ENCODE measurements around the gene WDR7. TPM values are rescaled to one million over a fixed set of nuclear protein-coding genes. Genes with fewer than 3 reads are reported as not detected.
"Not testable (repeated sequence)": the region's sequence is repeated elsewhere in the genome, so short reads cannot be mapped to it uniquely, and the experiment has no call there.

Gene WDR7
- total RNA-seq, 2 experiments from 2014 or later, result 39.7 to 44.2 TPM

GRCh38 chr18:56639571-56639970 lies 11.6 kb upstream of the WDR7 start:
- ATAC-seq, result no peak
- Mint-ChIP-seq H3K27me3 (ENCODE audit: low read depth) (no peaks in the 10 kb centered on the region), H3K36me3 (ENCODE audit: low read depth) (peaks cover 16% of the 10 kb centered on the region), H3K9me3 (ENCODE audit: insufficient read depth) (no peaks in the 10 kb centered on the region), H3K4me3 (peak overlapping the region; percentile 100), H3K4me1 (ENCODE audit: low read depth) (peaks cover 34% of the 10 kb centered on the region), H3K27ac (peak overlapping the region; percentile 98)
- CTCF ChIA-PET, result interaction anchor here (0.9 to 3.8 kb wide), 4 partner anchors 11 to 70 kb away, joined by 3 to 31 read pairs (median 4); partner anchors contain the start of gene WDR7
- DNase-seq, result no peak
- POLR2A ChIA-PET, result interaction anchor here (2.8 to 6.1 kb wide), 2 partner anchors 9 to 12 kb away, joined by 16 to 45 read pairs; partner anchors contain the start of gene WDR7

- no peak for DNase-seq
- no peak overlapping the region for H3K27ac Mint-ChIP-seq
- peaks cover 8% of the 10 kb centered on the region for H3K36me3 Mint-ChIP-seq (ENCODE audit: low read depth)
- ATAC-seq, result no peak
- ChIA-PET CTCF (interaction anchor here (1.1 to 3.8 kb wide), 2 partner anchors 8 to 58 kb away, joined by 3 to 31 read pairs; partner anchors contain the start of gene WDR7), POLR2A (interaction anchor here (6.1 kb wide), 1 partner anchor 10 kb away, joined by 45 read pairs; the partner anchor contains the start of gene WDR7)
- no peaks in the 10 kb centered on the region for H3K27me3 Mint-ChIP-seq (ENCODE audit: low read depth)
- no peak overlapping the region for H3K4me3 Mint-ChIP-seq
- peaks cover 24% of the 10 kb centered on the region for H3K4me1 Mint-ChIP-seq (ENCODE audit: low read depth)
- no peaks in the 10 kb centered on the region for H3K9me3 Mint-ChIP-seq (ENCODE audit: insufficient read depth)
Observed at GRCh38 chr18:56641714-56642337, 9.3 kb upstream of the WDR7 start.

DNA sequence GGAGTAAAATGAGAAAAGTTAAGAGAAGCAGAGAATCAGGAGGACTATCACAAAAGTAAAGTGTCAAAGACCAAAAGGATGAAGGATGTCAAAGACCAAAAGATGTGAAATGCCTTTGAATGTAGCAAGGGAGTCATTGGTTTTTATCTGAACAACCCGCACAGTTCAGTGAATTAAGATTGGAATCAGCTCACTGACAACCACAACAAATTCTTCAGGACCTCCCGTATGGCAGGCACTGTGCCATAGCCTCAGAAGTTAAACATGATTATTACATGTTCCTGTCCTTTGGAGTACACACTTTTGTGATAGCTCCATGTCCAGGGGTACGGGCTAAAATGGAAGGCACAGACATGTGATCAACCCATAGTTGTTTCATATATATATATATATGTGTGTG lies 7.8 kb upstream of the WDR7 start:
- no peak overlapping the region for H3K27ac Mint-ChIP-seq
- H3K9me3 Mint-ChIP-seq (ENCODE audit: insufficient read depth), result no peaks in the 10 kb centered on the region
- ChIA-PET CTCF (interaction anchor here (1.2 kb wide), 1 partner anchor 58 kb away, joined by 5 read pairs; no protein-coding TSS in a partner anchor), POLR2A (interaction anchor here (6.1 kb wide), 1 partner anchor 8 kb away, joined by 45 read pairs; the partner anchor contains the start of gene WDR7)
- DNase-seq, result no peak
- peaks cover 3% of the 10 kb centered on the region for H3K36me3 Mint-ChIP-seq (ENCODE audit: low read depth)
- H3K4me1 Mint-ChIP-seq (ENCODE audit: low read depth), result peaks cover 31% of the 10 kb centered on the region
- no peaks in the 10 kb centered on the region for H3K27me3 Mint-ChIP-seq (ENCODE audit: low read depth)
- H3K4me3 Mint-ChIP-seq, result no peak overlapping the region
- ATAC-seq, result no peak

DNA sequence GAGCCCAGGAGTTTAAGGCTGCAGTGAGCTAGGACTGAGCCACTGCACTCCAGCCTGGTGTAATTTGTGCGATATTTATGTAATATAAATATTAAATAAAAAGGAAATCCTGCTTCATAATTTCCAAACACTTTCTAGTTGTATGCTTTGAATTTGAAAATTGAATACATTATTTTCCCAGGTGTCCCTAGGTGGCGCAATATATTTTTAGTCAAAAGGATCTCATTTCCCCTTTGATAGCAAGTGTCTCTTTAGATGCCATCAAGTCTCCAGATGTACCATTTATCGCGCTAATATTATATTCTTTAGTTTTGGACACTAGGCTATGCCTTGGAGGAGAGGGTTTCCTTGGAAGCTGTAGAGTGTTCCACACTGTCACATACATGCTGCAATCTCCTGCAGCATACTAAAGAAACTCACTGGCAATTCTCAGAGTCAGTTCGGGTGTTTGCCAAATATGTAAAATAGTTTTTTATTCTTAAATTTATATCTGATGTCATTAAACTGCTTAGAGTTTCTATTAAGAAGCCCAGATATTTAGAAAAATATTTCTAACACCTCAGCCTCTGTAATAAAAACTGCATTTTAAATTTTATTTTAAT lies 5.6 kb upstream of the WDR7 start:
- Mint-ChIP-seq H3K27me3 (ENCODE audit: low read depth) (no peaks in the 10 kb centered on the region), H3K4me1 (ENCODE audit: low read depth) (peaks cover 35% of the 10 kb centered on the region), H3K4me3 (no peak overlapping the region), H3K9me3 (ENCODE audit: insufficient read depth) (no peaks in the 10 kb centered on the region), H3K36me3 (ENCODE audit: low read depth) (no peaks in the 10 kb centered on the region), H3K27ac (no peak overlapping the region)
- CTCF ChIA-PET, result interaction anchor here (1.0 to 9.9 kb wide), 4 partner anchors 56 to 65 kb away, joined by 3 to 73 read pairs (median 10); no protein-coding TSS in a partner anchor
- ATAC-seq (no peak), DNase-seq (no peak)
- POLR2A ChIA-PET, result no interaction called here

GRCh38 chr18:56647071-56647470 lies 4.1 kb upstream of the WDR7 start:
- ATAC-seq (no peak), DNase-seq (no peak)
- ChIA-PET POLR2A (interaction anchor here (3.1 kb wide), 1 partner anchor 8 kb away, joined by 16 read pairs; the partner anchor contains the start of gene TXNL1), CTCF (interaction anchor here (1.1 to 9.9 kb wide), 9 partner anchors 9 to 69 kb away, joined by 3 to 73 read pairs (median 6); partner anchors contain the start of gene TXNL1)
- Mint-ChIP-seq H3K27ac (peak overlapping the region; percentile 1), H3K36me3 (ENCODE audit: low read depth) (peaks cover 2% of the 10 kb centered on the region), H3K27me3 (ENCODE audit: low read depth) (no peaks in the 10 kb centered on the region), H3K4me1 (ENCODE audit: low read depth) (peaks cover 42% of the 10 kb centered on the region), H3K9me3 (ENCODE audit: insufficient read depth) (no peaks in the 10 kb centered on the region), H3K4me3 (no peak overlapping the region)

DNA sequence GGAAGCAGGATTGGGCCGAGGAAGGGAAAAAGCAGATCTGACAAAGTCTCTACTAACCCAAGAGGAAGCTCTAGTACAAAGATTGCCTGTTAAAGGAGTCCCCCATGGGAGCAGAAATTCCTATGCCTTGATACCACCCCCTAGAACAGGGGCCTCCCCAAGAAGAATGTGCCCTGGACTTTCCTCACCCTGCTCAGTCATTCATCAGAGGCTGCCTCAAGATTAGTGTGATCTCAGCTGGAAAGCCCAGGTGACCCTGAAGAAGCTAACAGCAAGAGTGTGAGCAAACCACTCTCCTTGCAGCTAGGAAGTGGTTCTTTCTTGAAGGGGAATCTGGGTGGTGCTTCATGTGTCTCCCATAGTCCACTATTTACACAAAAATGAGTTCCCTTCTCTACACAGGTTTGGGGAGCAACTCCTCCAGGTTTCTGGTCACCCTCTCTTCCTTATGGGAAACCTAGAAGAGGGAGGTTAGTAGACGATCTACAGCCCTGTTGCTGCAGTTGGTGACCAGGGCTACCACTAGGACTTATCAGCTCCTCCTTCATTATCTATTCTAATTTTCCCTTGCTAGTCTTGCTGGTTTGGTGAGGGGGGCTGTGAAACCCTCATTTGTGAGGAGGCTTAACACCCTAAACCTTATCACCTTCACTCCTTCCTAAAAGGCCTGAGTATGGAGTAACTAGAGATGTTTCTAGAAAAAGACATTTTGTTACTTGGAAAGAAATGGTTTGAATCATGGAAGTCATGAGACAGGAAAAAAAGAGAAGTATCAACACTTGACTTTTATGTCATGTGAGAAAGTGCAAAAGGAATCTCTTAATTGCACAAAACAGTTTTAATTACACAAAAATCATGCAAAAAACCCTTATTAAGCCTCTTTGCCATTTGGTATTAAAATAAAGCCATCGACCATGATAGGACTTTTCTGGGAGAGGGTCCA lies 2.9 kb upstream of the WDR7 start:
- DNase-seq, result no peak
- ATAC-seq, result no peak
- no peak overlapping the region for H3K4me3 Mint-ChIP-seq
- CTCF ChIA-PET, result interaction anchor here (1.2 to 9.9 kb wide), 8 partner anchors 8 to 68 kb away, joined by 3 to 73 read pairs (median 8); partner anchors contain the start of gene TXNL1
- H3K4me1 Mint-ChIP-seq (ENCODE audit: low read depth), result peaks cover 52% of the 10 kb centered on the region
- no peaks in the 10 kb centered on the region for H3K27me3 Mint-ChIP-seq (ENCODE audit: low read depth)
- H3K36me3 Mint-ChIP-seq (ENCODE audit: low read depth), result peaks cover 4% of the 10 kb centered on the region
- H3K27ac Mint-ChIP-seq, result peak overlapping the region; percentile 72
- no peaks in the 10 kb centered on the region for H3K9me3 Mint-ChIP-seq (ENCODE audit: insufficient read depth)
- POLR2A ChIA-PET, result interaction anchor here (3.1 kb wide), 1 partner anchor 10 kb away, joined by 16 read pairs; the partner anchor contains the start of gene TXNL1

- no peak for ATAC-seq
- DNase-seq, result no peak
- peaks cover 69% of the 10 kb centered on the region for H3K4me1 Mint-ChIP-seq (ENCODE audit: low read depth)
- peaks cover 10% of the 10 kb centered on the region for H3K36me3 Mint-ChIP-seq (ENCODE audit: low read depth)
- H3K4me3 Mint-ChIP-seq, result peak overlapping the region; percentile 20
- ChIA-PET POLR2A (interaction anchor here (1.4 to 3.2 kb wide), 3 partner anchors 10 to 11 kb away, joined by 3 to 45 read pairs (median 16); partner anchors contain the start of gene TXNL1), CTCF (interaction anchor here (1.5 to 9.9 kb wide), 3 partner anchors 9 to 61 kb away, joined by 5 to 73 read pairs (median 31); no protein-coding TSS in a partner anchor)
- H3K27ac Mint-ChIP-seq, result no peak overlapping the region
- H3K9me3 Mint-ChIP-seq (ENCODE audit: insufficient read depth), result no peaks in the 10 kb centered on the region
- no peaks in the 10 kb centered on the region for H3K27me3 Mint-ChIP-seq (ENCODE audit: low read depth)
Observed at GRCh38 chr18:56649996-56650395, 1.2 kb upstream of the WDR7 start.

- H3K36me3 Mint-ChIP-seq (ENCODE audit: low read depth), result peaks cover 12% of the 10 kb centered on the region
- H3K4me1 Mint-ChIP-seq (ENCODE audit: low read depth), result peaks cover 72% of the 10 kb centered on the region
- H3K27ac Mint-ChIP-seq, result peak overlapping the region; percentile 95
- DNase-seq, result no peak
- ATAC-seq, result peak; percentile 2
- POLR2A ChIA-PET, result interaction anchor here (0.6 to 3.2 kb wide), 8 partner anchors 9 to 1141 kb away, joined by 3 to 45 read pairs (median 3); partner anchors contain the start of gene TXNL1
- peak overlapping the region; percentile 92 for H3K4me3 Mint-ChIP-seq
- CTCF ChIA-PET, result interaction anchor here (0.9 to 9.9 kb wide), 7 partner anchors 10 to 59 kb away, joined by 3 to 73 read pairs (median 4); partner anchors contain the start of gene TXNL1
- H3K27me3 Mint-ChIP-seq (ENCODE audit: low read depth), result no peaks in the 10 kb centered on the region
- H3K9me3 Mint-ChIP-seq (ENCODE audit: insufficient read depth), result no peaks in the 10 kb centered on the region
Observed at GRCh38 chr18:56651771-56652092, 573 bp downstream of the WDR7 start.

DNA sequence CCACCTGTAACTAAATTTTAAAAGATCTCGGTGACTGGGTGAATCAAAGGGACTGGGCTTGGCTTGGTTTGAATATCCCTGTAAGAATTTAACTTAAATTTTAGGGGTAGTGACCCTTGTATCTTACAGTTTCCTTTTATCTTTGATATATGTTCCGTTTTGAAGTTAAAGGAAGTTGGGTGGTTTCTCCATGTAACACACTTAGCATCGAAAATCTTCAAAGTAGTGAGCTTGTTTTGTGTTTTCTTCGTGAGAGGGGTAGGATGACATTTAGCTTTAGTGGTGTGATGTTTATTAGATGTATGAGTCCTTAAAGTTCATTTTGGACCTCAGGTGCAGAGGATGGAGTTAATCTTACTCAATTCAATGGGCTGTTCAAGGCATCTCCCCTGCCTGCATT lies 1.6 kb downstream of the WDR7 start:
- H3K4me1 Mint-ChIP-seq (ENCODE audit: low read depth), result peaks cover 62% of the 10 kb centered on the region
- peak overlapping the region; percentile 88 for H3K27ac Mint-ChIP-seq
- ChIA-PET CTCF (interaction anchor here (0.9 to 9.9 kb wide), 4 partner anchors 9 to 58 kb away, joined by 3 to 73 read pairs (median 18); no protein-coding TSS in a partner anchor), POLR2A (interaction anchor here (1.5 to 3.2 kb wide), 2 partner anchors 13 to 18 kb away, joined by 4 to 45 read pairs; partner anchors contain the start of gene TXNL1)
- no peaks in the 10 kb centered on the region for H3K9me3 Mint-ChIP-seq (ENCODE audit: insufficient read depth)
- H3K27me3 Mint-ChIP-seq (ENCODE audit: low read depth), result no peaks in the 10 kb centered on the region
- H3K36me3 Mint-ChIP-seq (ENCODE audit: low read depth), result peaks cover 13% of the 10 kb centered on the region
- peak overlapping the region; percentile 92 for H3K4me3 Mint-ChIP-seq
- no peak for DNase-seq
- ATAC-seq, result no peak

- Mint-ChIP-seq H3K4me1 (ENCODE audit: low read depth) (peaks cover 55% of the 10 kb centered on the region), H3K36me3 (ENCODE audit: low read depth) (peaks cover 24% of the 10 kb centered on the region)
- H3K4me3 Mint-ChIP-seq; H3K27ac Mint-ChIP-seq; ATAC-seq; POLR2A ChIA-PET; H3K9me3 Mint-ChIP-seq (ENCODE audit: insufficient read depth); DNase-seq; H3K27me3 Mint-ChIP-seq (ENCODE audit: low read depth): not testable (repeated sequence)
- CTCF ChIA-PET, result interaction anchor here (9.9 kb wide), 1 partner anchor 56 kb away, joined by 73 read pairs; no protein-coding TSS in a partner anchor
Observed at GRCh38 chr18:56654280-56654679, 3.1 kb downstream of the WDR7 start.

DNA sequence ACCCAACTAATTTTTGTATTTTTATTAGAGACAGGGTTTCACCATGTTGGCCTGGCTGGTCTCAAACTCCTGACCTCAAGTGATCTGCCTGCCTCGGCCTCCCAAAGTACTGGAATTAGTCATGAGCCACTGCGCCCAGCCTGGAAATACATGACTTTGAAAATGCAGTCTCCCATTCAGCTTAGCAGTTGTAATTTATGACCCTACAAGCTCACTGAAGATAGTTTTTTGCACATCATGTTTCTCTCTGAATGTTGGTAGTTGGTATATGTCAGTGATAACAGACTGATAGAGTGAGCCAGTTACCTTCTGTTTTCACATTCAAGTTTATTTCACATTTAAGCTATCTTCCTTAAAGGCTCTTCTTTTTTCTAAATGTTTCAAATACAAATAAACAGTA lies 7.1 kb downstream of the WDR7 start:
- H3K27ac Mint-ChIP-seq, result no peak overlapping the region
- no peak for ATAC-seq
- no peaks in the 10 kb centered on the region for H3K9me3 Mint-ChIP-seq (ENCODE audit: insufficient read depth)
- H3K4me1 Mint-ChIP-seq (ENCODE audit: low read depth), result peaks cover 36% of the 10 kb centered on the region
- H3K27me3 Mint-ChIP-seq (ENCODE audit: low read depth), result no peaks in the 10 kb centered on the region
- H3K36me3 Mint-ChIP-seq (ENCODE audit: low read depth), result peaks cover 26% of the 10 kb centered on the region
- no peak for DNase-seq
- ChIA-PET CTCF (interaction anchor here (3.6 kb wide), 1 partner anchor 11 kb away, joined by 8 read pairs; no protein-coding TSS in a partner anchor), POLR2A (no interaction called here)
- H3K4me3 Mint-ChIP-seq, result no peak overlapping the region
